ENCODE results near the gene OR5A2.
"Not testable (repeated sequence)": the region's sequence is repeated elsewhere in the genome, so short reads cannot be mapped to it uniquely, and the experiment has no call there.

DNA sequence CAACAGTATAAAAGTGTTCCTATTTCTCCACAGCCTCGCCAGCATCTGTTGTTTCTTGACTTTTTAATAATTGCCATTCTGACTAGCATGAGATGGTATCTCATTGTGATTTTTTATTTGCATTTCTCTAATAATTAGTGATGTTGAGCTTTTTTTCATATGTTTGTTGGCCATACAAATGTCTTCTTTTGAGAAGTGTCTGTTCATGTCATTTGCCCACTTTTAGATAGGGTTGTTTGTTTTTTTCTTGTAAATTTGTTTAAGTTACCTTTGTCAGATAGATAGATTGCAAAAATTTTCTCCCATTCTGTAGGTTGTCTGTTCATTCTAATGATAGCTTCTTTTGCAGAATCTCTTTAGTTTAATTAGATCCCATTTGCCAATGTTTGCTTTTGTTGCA lies 19.4 kb upstream of the OR5A2 start:
- TF ChIP-seq, protein P1, sequence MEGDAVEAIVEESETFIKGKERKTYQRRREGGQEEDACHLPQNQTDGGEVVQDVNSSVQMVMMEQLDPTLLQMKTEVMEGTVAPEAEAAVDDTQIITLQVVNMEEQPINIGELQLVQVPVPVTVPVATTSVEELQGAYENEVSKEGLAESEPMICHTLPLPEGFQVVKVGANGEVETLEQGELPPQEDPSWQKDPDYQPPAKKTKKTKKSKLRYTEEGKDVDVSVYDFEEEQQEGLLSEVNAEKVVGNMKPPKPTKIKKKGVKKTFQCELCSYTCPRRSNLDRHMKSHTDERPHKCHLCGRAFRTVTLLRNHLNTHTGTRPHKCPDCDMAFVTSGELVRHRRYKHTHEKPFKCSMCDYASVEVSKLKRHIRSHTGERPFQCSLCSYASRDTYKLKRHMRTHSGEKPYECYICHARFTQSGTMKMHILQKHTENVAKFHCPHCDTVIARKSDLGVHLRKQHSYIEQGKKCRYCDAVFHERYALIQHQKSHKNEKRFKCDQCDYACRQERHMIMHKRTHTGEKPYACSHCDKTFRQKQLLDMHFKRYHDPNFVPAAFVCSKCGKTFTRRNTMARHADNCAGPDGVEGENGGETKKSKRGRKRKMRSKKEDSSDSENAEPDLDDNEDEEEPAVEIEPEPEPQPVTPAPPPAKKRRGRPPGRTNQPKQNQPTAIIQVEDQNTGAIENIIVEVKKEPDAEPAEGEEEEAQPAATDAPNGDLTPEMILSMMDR (conservative IDR thresholded peaks at IDR 0.05; ENCODE audit: low read length): not testable (repeated sequence)
- TF ChIP-seq EZH2phosphoT487 (IDR thresholded peaks at IDR 0.05; ENCODE audit: borderline replicate concordance, low read depth, low read length): not testable (repeated sequence)

All from OCI-LY7 (cell line).